IMR-90 (cell line): ENCODE results near the gene SRGAP3. TPM values are rescaled to one million over a fixed set of nuclear protein-coding genes. Genes with fewer than 3 reads are reported as not detected.

Source experiments
- ATAC-seq: fragments of 200-7000 bp; cut with Tn5 transposase; 2 replicates; pipeline ENCODE4 v1.9.1; 2020; ENCODE audit warnings: low read depth, mild to moderate bottlenecking, moderate library complexity
- BruUV-seq: library from RNA; stranded (reverse); fragments of 400-500 nt; replicated peaks from 2 replicates; lab custom pipeline; 2021; lab: Mats Ljungman, UMichigan
- CTCF ChIA-PET: fragments of 300-600 bp; formaldehyde crosslinking; extraction: SDS; loops from one replicate; lab custom pipeline; 2021; ENCODE audit warnings: antibody characterized with exemption; lab: Yijun Ruan, JAX
- POLR2A ChIA-PET: fragments of 300-600 bp; sonication (Branson Sonifier 250); formaldehyde crosslinking; loops from one replicate; lab custom pipeline; 2022; ENCODE audit warnings: antibody characterized with exemption; ENCODE audit not compliant: unreplicated experiment; lab: Charles Lee
- DNase-seq: peaks from one replicate; pipeline ENCODE4 v3.0.0; 2013
- H2AFZ ChIP-seq: replicated peaks from 2 replicates; pipeline ENCODE3; 2013; ENCODE audit warnings: low read length, mild to moderate bottlenecking; ENCODE audit not compliant: poor library complexity
- H2AK5ac ChIP-seq: 2 replicates; pipeline ENCODE4 v1.6.1; 2013; ENCODE audit warnings: low read depth, low read length, inconsistent platforms
- H2AK9ac ChIP-seq: replicated peaks from 2 replicates; pipeline ENCODE3; 2013; ENCODE audit warnings: mild to moderate bottlenecking, low read depth, low read length, moderate library complexity; ENCODE audit not compliant: poor library complexity
- H2BK120ac ChIP-seq: 2 replicates; pipeline ENCODE4 v1.6.1; 2013; ENCODE audit warnings: low read depth, low read length, inconsistent platforms
- H2BK15ac ChIP-seq: 3 replicates; pipeline ENCODE4 v1.6.1; 2013; ENCODE audit warnings: low read depth, low read length, inconsistent platforms
- H2BK20ac ChIP-seq: 2 replicates; pipeline ENCODE4 v1.6.1; 2013; ENCODE audit warnings: low read depth, mild to moderate bottlenecking, inconsistent platforms, low read length, moderate library complexity
- H2BK5ac ChIP-seq: 2 replicates; pipeline ENCODE4 v1.6.1; 2013; ENCODE audit warnings: mild to moderate bottlenecking, low read depth, low read length, inconsistent platforms; ENCODE audit not compliant: poor library complexity, severe bottlenecking
- H3K14ac ChIP-seq: replicated peaks from 2 replicates; pipeline ENCODE4 v1.6.1; 2013; ENCODE audit warnings: low read depth, low read length, inconsistent platforms
- H3K18ac ChIP-seq: 2 replicates; pipeline ENCODE4 v1.6.1; 2013; ENCODE audit warnings: low read depth, low read length, control low read depth
- H3K23ac ChIP-seq: 2 replicates; pipeline ENCODE4 v1.6.1; 2013; ENCODE audit warnings: low read depth, low read length, inconsistent platforms
- H3K27ac ChIP-seq: 2 replicates; pipeline ENCODE4 v1.5.1; 2013; ENCODE audit warnings: mild to moderate bottlenecking, control low read depth, low read length; ENCODE audit not compliant: insufficient read depth
- H3K27me3 ChIP-seq: 2 replicates; pipeline ENCODE4 v1.6.1; 2013; ENCODE audit warnings: low read length; ENCODE audit not compliant: control insufficient read depth, insufficient read depth
- H3K36me3 ChIP-seq: 2 replicates; pipeline ENCODE4 v1.6.1; 2013; ENCODE audit warnings: low read length, mixed read lengths; ENCODE audit not compliant: control insufficient read depth, insufficient read depth
- H3K4ac ChIP-seq: 2 replicates; pipeline ENCODE4 v1.6.1; 2013; ENCODE audit warnings: low read depth, low read length, inconsistent platforms
- H3K4me1 ChIP-seq: 2 replicates; pipeline ENCODE4 v1.6.1; 2013; ENCODE audit warnings: low read length, mixed read lengths; ENCODE audit not compliant: control insufficient read depth, insufficient read depth
- H3K4me2 ChIP-seq: 2 replicates; pipeline ENCODE4 v1.6.1; 2013; ENCODE audit warnings: low read depth, mild to moderate bottlenecking, control low read depth, low read length, moderate library complexity
- H3K4me3 ChIP-seq: 2 replicates; pipeline ENCODE4 v1.5.1; 2013; ENCODE audit warnings: low read depth, mild to moderate bottlenecking, control low read depth, low read length, moderate library complexity; ENCODE audit not compliant: insufficient read depth
- H3K56ac ChIP-seq: 2 replicates; pipeline ENCODE4 v1.6.1; 2013; ENCODE audit warnings: low read length, inconsistent platforms; ENCODE audit not compliant: insufficient read depth; ENCODE audit errors: extremely low read depth
- H3K79me1 ChIP-seq, 2 experiments: 2 replicates each; pipeline ENCODE4 v1.6.1; 2013; ENCODE audit warnings: low read length in 2 of 2, inconsistent platforms in 1 of 2, low read depth in 1 of 2
- H3K9ac ChIP-seq: 2 replicates; pipeline ENCODE4 v1.6.1; 2013; ENCODE audit warnings: low read depth, low read length, control low read depth
- H3K9me1 ChIP-seq: 2 replicates; pipeline ENCODE4 v1.6.1; 2013; ENCODE audit warnings: low read length, inconsistent platforms; ENCODE audit not compliant: insufficient read depth
- H3K9me3 ChIP-seq: 2 replicates; pipeline ENCODE4 v1.6.1; 2013; ENCODE audit warnings: low read length; ENCODE audit not compliant: control insufficient read depth, insufficient read depth
- H4K20me1 ChIP-seq: 2 replicates; pipeline ENCODE4 v1.6.1; 2013; ENCODE audit warnings: low read length, inconsistent platforms; ENCODE audit not compliant: insufficient read depth
- H4K5ac ChIP-seq: 2 replicates; pipeline ENCODE4 v1.6.1; 2013; ENCODE audit warnings: mild to moderate bottlenecking, low read depth, low read length, control low read depth
- H4K8ac ChIP-seq, 2 experiments: 2 replicates each; pipeline ENCODE4 v1.6.1; 2013; ENCODE audit warnings: low read depth in 2 of 2, low read length in 2 of 2, control low read depth in 1 of 2, inconsistent platforms in 1 of 2
- H4K91ac ChIP-seq: 2 replicates; pipeline ENCODE4 v1.6.1; 2013; ENCODE audit warnings: low read depth, low read length, inconsistent platforms; ENCODE audit not compliant: insufficient read depth
- FOS ChIP-seq: fragments of 150-350 bp; IDR thresholded peaks from 2 replicates; pipeline ENCODE4 v1.6.1; 2016; ENCODE audit warnings: low read depth, low read length
- MAFK ChIP-seq: IDR thresholded peaks from 2 replicates; pipeline ENCODE4 v1.6.1; 2012; ENCODE audit warnings: low read depth, low read length, improper control_type of control experiment
- MXI1 ChIP-seq: IDR thresholded peaks from 2 replicates; pipeline ENCODE4 v1.6.1; 2012; ENCODE audit warnings: low read depth, mild to moderate bottlenecking, low read length, moderate library complexity, borderline replicate concordance
- NFE2L2 ChIP-seq: fragments of 150-350 bp; IDR thresholded peaks from 2 replicates; pipeline ENCODE4 v1.6.1; 2016; ENCODE audit warnings: low read depth, mild to moderate bottlenecking, low read length
- RAD21 ChIP-seq: IDR thresholded peaks from 2 replicates; pipeline ENCODE4 v1.6.1; 2012; ENCODE audit warnings: low read length, improper control_type of control experiment
- RCOR1 ChIP-seq: IDR thresholded peaks from 2 replicates; pipeline ENCODE4 v1.6.1; 2012; ENCODE audit warnings: mild to moderate bottlenecking, low read length, improper control_type of control experiment; ENCODE audit not compliant: insufficient replicate concordance
- RFX5 ChIP-seq: IDR thresholded peaks from 2 replicates; pipeline ENCODE4 v1.8.0; 2012; ENCODE audit warnings: low read depth, mild to moderate bottlenecking, low read length, moderate library complexity
- SMC3 ChIP-seq: fragments of 150-350 bp; IDR thresholded peaks from 2 replicates; pipeline ENCODE4 v1.6.1; 2016; ENCODE audit warnings: low read depth, mild to moderate bottlenecking, antibody characterized with exemption, low read length, moderate library complexity
- WGBS, 2 experiments: methylation state at CpG; one replicate each; pipeline versions ENCODE4 v1.1.5 to v1.1.7; 2013; ENCODE audit warnings: missing lambda C conversion rate in 2 of 2; ENCODE audit not compliant: insufficient read length in 1 of 2; ENCODE audit errors: extremely low coverage in 2 of 2; 5-methylcytosine and 5-hydroxymethylcytosine counted together
- dilution Hi-C: fragments of 300-500 bp; cut with HindIII; formaldehyde crosslinking; loops from one replicate; pipeline ENCODE4 v1.14.3; 2018; ENCODE audit warnings: low sequenced_read_pairs; ENCODE audit not compliant: unreplicated experiment
- in situ Hi-C: fragments of 300-500 bp; cut with MboI; formaldehyde crosslinking; loops from 3 replicates; pipeline ENCODE4 v1.14.3; 2019; ENCODE audit warnings: low sequenced_read_pairs, inconsistent platforms, mixed read lengths
- intact Hi-C: fragments of 100-400 bp; cut with micrococcal nuclease; formaldehyde crosslinking; loops from 2 replicates; pipeline ENCODE4 v1.10.0; 2022
- polyA plus RNA-seq, 3 experiments: library from polyadenylated mRNA; depleted of rRNA; stranded (reverse); fragments of >200 nt; gene quantifications; 2 replicates each; pipeline ENCODE4 v1.2.3, GENCODE V29; 2012; ENCODE audit warnings: low replicate concordance in 1 of 3
- total RNA-seq: library from RNA; depleted of rRNA; stranded (reverse); fragments of >200 nt; gene quantifications from 2 replicates; pipeline ENCODE4 v1.2.3, GENCODE V29; 2012
- TF ChIP-seq, protein P1 (sequence below): fragments of 150-350 bp; IDR thresholded peaks from 2 replicates; pipeline ENCODE4 v1.6.1; 2017; ENCODE audit warnings: mild to moderate bottlenecking, antibody characterized with exemption, low read length, low read depth
- TF ChIP-seq, protein P2 (sequence below): fragments of 150-350 bp; IDR thresholded peaks from 2 replicates; pipeline ENCODE4 v1.6.1; 2016; ENCODE audit warnings: low read depth, mild to moderate bottlenecking, low read length, moderate library complexity, borderline replicate concordance
- TF ChIP-seq, protein P3 (sequence below): conservative IDR thresholded peaks from 2 replicates; pipeline ENCODE4 v1.5.1; 2012; ENCODE audit warnings: mild to moderate bottlenecking, low read depth, low read length, improper control_type of control experiment

Gene SRGAP3
- total and polyA plus RNA-seq, 2 of the 4 experiments (the other 2 are of a cell fraction), result 0.68 to 1.4 TPM

DNA sequence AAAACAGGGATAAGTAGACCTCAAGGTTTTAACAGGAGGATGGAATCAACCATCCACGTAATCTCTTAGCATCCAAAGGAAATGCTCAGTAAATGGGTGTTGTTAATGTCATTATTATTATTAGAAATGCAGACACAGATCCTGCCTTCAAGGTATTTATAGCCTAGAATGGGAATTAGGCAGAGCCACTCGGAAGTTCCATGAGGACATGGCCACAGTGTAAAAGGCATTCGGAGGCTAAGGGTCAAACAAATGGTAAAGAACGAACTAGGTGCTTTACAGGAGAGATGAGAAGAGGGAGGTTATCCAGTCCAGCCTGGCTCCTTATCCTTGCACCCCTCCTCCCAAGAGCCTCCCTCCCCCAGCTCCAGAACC, 65.0 kb downstream of the SRGAP3 start:
- Histone ChIP-seq H3K4me2 (no peak overlapping the region), H4K91ac (no peak overlapping the region), H3K14ac (no peak overlapping the region), H3K56ac (no peak overlapping the region), H2BK15ac (no peak overlapping the region), H3K18ac (no peak overlapping the region), H3K27me3 (0 out of 2 replicates have a peak, but pooled peaks cover 4% of the 10 kb centered on the region), H3K79me1 (no peaks in the 10 kb centered on the region), H2AK9ac (no peak overlapping the region), H3K23ac (no peak overlapping the region), H2AFZ (no peak overlapping the region), H3K27ac (no peak overlapping the region), H3K4ac (no peak overlapping the region), H2AK5ac (no peak overlapping the region), H2BK5ac (no peak overlapping the region), H3K4me3 (no peak overlapping the region), H3K9me3 (no peaks in the 10 kb centered on the region), H3K4me1 (no peaks in the 10 kb centered on the region), H3K36me3 (no peaks in the 10 kb centered on the region), H4K5ac (no peak overlapping the region), H2BK120ac (no peak overlapping the region), H2BK20ac (no peak overlapping the region), H3K9ac (no peak overlapping the region), H4K8ac (no peak overlapping the region), H4K20me1 (no peaks in the 10 kb centered on the region), H3K9me1 (no peaks in the 10 kb centered on the region)
- POLR2A ChIA-PET, result no interaction called here
- in situ Hi-C loops, result no loop called here
- intact Hi-C loops, result no loop called here
- BruUV-seq, result no TSS peak
- no peak for ATAC-seq
- dilution Hi-C loops, result no loop called here
- TF ChIP-seq, protein P1, sequence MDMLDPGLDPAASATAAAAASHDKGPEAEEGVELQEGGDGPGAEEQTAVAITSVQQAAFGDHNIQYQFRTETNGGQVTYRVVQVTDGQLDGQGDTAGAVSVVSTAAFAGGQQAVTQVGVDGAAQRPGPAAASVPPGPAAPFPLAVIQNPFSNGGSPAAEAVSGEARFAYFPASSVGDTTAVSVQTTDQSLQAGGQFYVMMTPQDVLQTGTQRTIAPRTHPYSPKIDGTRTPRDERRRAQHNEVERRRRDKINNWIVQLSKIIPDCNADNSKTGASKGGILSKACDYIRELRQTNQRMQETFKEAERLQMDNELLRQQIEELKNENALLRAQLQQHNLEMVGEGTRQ, result no peak
- no peak for TF ChIP-seq NFE2L2
- TF ChIP-seq FOS, result no peak
- TF ChIP-seq SMC3, result no peak
- TF ChIP-seq RFX5, result no peak
- no peak for TF ChIP-seq MAFK
- TF ChIP-seq, protein P2, sequence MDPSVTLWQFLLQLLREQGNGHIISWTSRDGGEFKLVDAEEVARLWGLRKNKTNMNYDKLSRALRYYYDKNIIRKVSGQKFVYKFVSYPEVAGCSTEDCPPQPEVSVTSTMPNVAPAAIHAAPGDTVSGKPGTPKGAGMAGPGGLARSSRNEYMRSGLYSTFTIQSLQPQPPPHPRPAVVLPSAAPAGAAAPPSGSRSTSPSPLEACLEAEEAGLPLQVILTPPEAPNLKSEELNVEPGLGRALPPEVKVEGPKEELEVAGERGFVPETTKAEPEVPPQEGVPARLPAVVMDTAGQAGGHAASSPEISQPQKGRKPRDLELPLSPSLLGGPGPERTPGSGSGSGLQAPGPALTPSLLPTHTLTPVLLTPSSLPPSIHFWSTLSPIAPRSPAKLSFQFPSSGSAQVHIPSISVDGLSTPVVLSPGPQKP, result no peak
- TF ChIP-seq RCOR1, result no peak
- no peak for TF ChIP-seq RAD21
- no peak for TF ChIP-seq MXI1
- TF ChIP-seq, protein P3, sequence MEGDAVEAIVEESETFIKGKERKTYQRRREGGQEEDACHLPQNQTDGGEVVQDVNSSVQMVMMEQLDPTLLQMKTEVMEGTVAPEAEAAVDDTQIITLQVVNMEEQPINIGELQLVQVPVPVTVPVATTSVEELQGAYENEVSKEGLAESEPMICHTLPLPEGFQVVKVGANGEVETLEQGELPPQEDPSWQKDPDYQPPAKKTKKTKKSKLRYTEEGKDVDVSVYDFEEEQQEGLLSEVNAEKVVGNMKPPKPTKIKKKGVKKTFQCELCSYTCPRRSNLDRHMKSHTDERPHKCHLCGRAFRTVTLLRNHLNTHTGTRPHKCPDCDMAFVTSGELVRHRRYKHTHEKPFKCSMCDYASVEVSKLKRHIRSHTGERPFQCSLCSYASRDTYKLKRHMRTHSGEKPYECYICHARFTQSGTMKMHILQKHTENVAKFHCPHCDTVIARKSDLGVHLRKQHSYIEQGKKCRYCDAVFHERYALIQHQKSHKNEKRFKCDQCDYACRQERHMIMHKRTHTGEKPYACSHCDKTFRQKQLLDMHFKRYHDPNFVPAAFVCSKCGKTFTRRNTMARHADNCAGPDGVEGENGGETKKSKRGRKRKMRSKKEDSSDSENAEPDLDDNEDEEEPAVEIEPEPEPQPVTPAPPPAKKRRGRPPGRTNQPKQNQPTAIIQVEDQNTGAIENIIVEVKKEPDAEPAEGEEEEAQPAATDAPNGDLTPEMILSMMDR, result no peak
- no peak for DNase-seq
- WGBS, 2 experiments, result no CpG with 5 or more reads among the region's 4 CpGs
- CTCF ChIA-PET, result no interaction called here
